NT2/D1 (cell line): ENCODE data around the gene WDFY4.

Experiments used
- YY1 ChIP-seq: IDR thresholded peaks from 2 replicates; pipeline ENCODE4 v1.6.1; 2011; ENCODE audit not compliant: insufficient read length, insufficient read depth
- ZNF274 ChIP-seq: IDR thresholded peaks from 2 replicates; pipeline ENCODE4 v1.6.1; 2011; ENCODE audit warnings: mild to moderate bottlenecking, low read depth, low read length

- no peak for TF ChIP-seq ZNF274
- TF ChIP-seq YY1 = no peak
Observed at GRCh38 chr10:48923748-48924147, 239.1 kb downstream of the WDFY4 start.
